ENCODE measurements around the gene RHBDF2.

DNA sequence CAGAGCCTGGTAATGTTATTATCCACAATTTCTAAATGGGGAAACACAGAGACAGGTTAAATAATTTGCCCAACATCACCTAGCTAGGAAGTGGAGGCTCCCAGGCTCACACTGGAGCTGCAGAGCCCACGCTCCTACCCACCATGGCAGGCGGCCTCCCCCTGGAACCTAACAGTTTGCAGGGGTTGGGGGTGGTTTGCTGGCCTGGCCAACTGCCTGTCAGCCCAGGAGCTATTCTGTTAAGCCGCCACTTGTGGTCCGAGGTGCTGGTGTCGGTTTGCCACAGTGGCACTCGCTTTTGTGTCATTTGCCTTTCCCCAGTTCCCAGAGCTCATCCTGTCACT lies 42.2 kb upstream of the RHBDF2 start:
- TF ChIP-seq CTCF (IDR thresholded peaks at IDR 0.05) (no peak), EZH2 (IDR thresholded peaks at IDR 0.05) (no peak)

Data from neural progenitor cell (in vitro differentiated cells).